ENCODE data around the gene EVI2A.
"Not testable (repeated sequence)": the region's sequence is repeated elsewhere in the genome, so short reads cannot be mapped to it uniquely, and the experiment has no call there.

Gene EVI2A

DNA sequence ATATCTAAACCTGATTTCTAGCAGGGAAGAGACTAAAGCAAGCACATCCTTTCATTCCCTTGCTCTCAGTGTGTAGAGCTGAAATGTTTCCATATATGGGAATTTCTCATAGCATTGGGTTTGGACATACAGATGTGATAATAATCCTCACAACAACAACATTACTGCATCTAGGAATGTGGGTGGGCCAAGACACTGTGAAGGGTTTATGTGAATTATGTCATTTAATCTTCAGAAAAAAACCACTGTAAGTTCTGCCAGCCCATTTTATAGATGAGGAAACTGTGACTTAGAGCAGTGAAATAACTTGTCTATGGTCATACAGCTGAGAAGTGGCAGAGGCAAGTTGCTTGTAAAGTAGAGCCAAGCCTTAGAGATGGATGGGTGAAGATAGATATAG, 29.6 kb downstream of the EVI2A start:
- DNase-seq (ENCODE audit: insufficient read length) (no peak), FAIRE-seq (no peak)

DNA sequence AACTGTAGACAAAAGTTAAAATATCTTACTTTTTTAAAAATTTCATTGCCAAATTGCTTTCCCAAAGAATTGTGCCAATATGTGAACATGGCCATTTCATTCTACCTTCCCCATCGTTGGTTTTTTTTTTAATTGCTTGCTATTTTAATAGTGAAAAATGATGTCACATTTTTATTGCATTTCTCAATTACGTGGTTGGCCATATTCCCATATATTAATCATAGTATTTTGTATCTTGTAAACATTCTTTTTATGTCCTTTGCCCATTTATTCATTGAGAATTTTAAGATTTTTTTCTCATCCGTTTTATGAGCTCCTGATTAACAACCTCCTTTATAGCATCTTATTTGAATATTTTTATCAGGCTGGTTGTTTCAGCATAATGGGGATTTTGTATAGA, 31.6 kb downstream of the EVI2A start:
- DNase-seq (ENCODE audit: insufficient read length) (no peak), FAIRE-seq (no peak)
- TF ChIP-seq POLR2A (IDR thresholded peaks at IDR 0.05; ENCODE audit: low read depth, low read length) (no peak), POLR2AphosphoS5 (IDR thresholded peaks at IDR 0.05; ENCODE audit: low read depth, low read length) (no peak), TAF1 (IDR thresholded peaks at IDR 0.05; ENCODE audit: borderline replicate concordance, low read depth, low read length) (no peak)

More for the DNA sequence above, 29.6 kb downstream of the EVI2A start:
- TF ChIP-seq TAF1 (IDR thresholded peaks at IDR 0.05; ENCODE audit: borderline replicate concordance, low read depth, low read length) = no peak
- TF ChIP-seq POLR2AphosphoS5 (IDR thresholded peaks at IDR 0.05; ENCODE audit: low read depth, low read length) = no peak
- no peak for TF ChIP-seq POLR2A (IDR thresholded peaks at IDR 0.05; ENCODE audit: low read depth, low read length)

DNA sequence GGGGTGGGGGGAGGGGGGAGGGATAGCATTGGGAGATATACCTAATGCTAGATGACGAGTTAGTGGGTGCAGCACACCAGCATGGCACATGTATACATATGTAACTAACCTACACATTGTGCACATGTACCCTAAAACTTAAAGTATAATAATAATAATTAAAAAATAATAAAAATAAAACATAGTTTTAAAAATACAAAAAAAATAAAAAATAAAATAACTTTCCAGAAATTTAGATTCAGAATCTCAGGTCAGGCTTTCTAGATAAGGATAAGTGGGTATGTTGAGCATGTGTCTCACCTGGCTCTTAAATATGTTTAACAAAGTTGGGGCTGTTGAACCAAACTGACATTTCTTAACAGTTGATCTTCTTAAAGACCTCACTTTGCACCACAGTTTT, 33.5 kb downstream of the EVI2A start:
- DNase-seq (ENCODE audit: insufficient read length); FAIRE-seq: not testable (repeated sequence)

DNA sequence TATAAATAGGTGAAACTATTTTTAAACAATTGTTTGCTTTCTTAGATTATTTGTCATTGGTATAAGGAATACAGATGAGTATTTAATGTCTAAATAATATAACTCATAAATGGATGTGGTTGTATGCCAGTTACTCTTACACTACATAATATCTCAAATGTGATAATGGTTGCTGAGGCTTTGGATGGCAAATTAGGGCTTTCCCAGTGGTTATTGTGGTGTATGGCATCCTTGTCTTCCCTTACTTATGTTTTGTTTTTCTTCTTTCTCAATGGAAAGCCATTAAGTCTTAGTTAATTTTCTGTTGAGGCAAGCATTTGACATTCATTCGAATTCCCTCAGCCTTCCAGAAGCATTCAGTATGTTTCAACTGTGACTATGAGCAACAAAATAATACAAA, 34.8 kb downstream of the EVI2A start:
- DNase-seq (ENCODE audit: insufficient read length) = no peak
- TF ChIP-seq TAF1 (IDR thresholded peaks at IDR 0.05; ENCODE audit: borderline replicate concordance, low read depth, low read length) (no peak), POLR2AphosphoS5 (IDR thresholded peaks at IDR 0.05; ENCODE audit: low read depth, low read length) (no peak), POLR2A (IDR thresholded peaks at IDR 0.05; ENCODE audit: low read depth, low read length) (no peak)
- no peak for FAIRE-seq

DNA sequence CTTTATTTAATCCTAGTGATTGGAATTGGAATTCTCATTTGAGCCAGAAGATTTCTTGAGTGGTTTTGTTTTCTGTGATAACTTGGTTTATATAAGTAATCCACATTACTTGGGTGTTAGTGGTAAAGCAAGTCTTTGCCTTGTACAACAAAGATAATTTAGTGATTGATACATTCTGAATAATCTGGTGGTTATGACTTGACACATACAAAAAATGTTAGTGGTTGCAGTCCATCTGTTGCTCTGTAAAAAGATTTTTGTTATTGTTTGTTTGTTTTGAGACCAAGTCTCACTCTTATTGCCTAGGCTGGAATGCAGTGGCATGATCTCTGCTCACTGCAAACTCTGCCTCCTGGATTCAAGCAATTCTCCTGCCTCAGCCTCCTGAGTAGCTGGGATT, 37.6 kb downstream of the EVI2A start:
- no peak for TF ChIP-seq POLR2AphosphoS5 (IDR thresholded peaks at IDR 0.05; ENCODE audit: low read depth, low read length)
- TF ChIP-seq POLR2A (IDR thresholded peaks at IDR 0.05; ENCODE audit: low read depth, low read length) = no peak
- TF ChIP-seq TAF1 (IDR thresholded peaks at IDR 0.05; ENCODE audit: borderline replicate concordance, low read depth, low read length) = no peak
- FAIRE-seq (no peak), DNase-seq (ENCODE audit: insufficient read length) (no peak)

DNA sequence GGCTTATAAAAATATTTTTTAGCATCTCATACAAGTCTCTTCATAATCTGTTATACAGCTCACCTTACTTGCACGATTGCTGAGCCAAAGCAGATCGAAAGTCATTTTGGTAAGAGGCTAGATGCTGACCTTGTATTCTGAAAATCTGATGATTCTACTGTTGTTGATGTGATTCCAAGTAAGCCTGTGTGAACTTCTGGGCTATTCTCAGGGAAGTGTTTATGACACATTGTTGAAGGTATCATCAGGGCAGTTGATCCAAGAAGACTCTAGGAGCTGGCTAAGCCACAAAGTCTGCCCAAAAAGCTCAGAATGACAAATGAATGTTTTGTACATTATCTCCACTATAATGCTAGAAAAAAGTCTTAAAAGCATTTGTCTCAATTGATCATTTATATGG, 40.4 kb downstream of the EVI2A start:
- DNase-seq (ENCODE audit: insufficient read length) (no peak), FAIRE-seq (no peak)
- TF ChIP-seq POLR2A (IDR thresholded peaks at IDR 0.05; ENCODE audit: low read depth, low read length) (no peak), TAF1 (IDR thresholded peaks at IDR 0.05; ENCODE audit: borderline replicate concordance, low read depth, low read length) (no peak), POLR2AphosphoS5 (IDR thresholded peaks at IDR 0.05; ENCODE audit: low read depth, low read length) (no peak)

DNA sequence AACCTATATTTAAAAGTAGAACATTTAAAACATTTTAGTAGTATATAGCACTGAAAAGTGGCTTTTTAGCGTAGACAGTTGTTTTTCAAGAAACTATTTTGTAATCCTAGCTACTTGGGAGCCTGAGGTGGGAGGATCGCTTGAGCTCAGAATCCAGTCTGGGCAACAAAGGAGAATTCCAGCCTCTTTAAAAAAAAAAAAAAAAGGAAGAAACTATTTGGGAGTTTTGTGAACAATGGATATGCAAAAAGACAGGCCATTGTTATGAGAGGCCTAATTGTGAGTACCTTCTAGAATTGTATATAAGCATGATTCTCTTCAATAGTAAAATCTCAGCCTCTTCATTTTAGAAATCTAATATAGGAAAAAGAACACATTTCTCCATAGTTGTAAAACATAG, 42.0 kb downstream of the EVI2A start:
- no peak for FAIRE-seq
- no peak for TF ChIP-seq POLR2A (IDR thresholded peaks at IDR 0.05; ENCODE audit: low read depth, low read length)
- no peak for TF ChIP-seq POLR2AphosphoS5 (IDR thresholded peaks at IDR 0.05; ENCODE audit: low read depth, low read length)
- TF ChIP-seq TAF1 (IDR thresholded peaks at IDR 0.05; ENCODE audit: borderline replicate concordance, low read depth, low read length) = no peak
- no peak for DNase-seq (ENCODE audit: insufficient read length)

DNA sequence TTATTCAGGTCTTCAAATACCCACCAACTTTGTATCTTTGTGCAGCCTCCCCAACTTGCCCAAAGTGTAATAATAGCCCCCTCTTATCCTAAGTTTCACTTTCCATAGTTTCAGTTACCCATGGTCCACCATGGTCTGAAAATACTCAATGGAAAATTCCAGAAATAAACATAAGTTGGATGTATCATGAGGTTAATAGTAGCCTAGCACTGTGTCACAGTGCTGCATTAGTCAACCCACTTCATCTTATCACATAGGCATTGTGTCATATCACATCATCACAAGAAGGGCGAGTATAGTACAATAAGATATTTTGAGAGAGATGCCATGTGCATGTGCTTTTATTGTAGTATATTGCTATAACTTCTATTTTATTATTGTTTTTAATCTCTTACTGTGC, 46.3 kb downstream of the EVI2A start:
- DNase-seq (ENCODE audit: insufficient read length) (no peak), FAIRE-seq (no peak)
- TF ChIP-seq POLR2AphosphoS5 (IDR thresholded peaks at IDR 0.05; ENCODE audit: low read depth, low read length) (no peak), TAF1 (IDR thresholded peaks at IDR 0.05; ENCODE audit: borderline replicate concordance, low read depth, low read length) (no peak), POLR2A (IDR thresholded peaks at IDR 0.05; ENCODE audit: low read depth, low read length) (no peak)

DNA sequence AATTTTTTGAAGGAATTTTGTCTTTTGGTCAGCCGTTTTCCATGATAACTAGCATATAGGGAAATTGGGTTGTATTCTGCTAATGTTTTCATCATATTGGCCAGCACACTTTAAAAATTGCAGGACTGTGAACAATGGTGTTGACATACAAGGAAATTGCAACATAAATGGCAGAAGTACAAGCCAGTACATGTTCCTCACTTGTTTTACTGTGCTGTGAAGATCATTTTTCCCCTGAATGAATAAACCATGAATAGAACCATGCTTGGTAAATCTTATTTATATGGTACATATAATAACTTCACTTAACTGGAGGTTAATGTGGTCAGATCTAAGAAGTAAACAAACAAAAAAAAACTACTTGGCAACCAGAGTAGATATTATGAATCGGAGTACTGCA, 47.2 kb downstream of the EVI2A start:
- no peak for FAIRE-seq
- no peak for DNase-seq (ENCODE audit: insufficient read length)
- no peak for TF ChIP-seq TAF1 (IDR thresholded peaks at IDR 0.05; ENCODE audit: borderline replicate concordance, low read depth, low read length)
- no peak for TF ChIP-seq POLR2AphosphoS5 (IDR thresholded peaks at IDR 0.05; ENCODE audit: low read depth, low read length)
- no peak for TF ChIP-seq POLR2A (IDR thresholded peaks at IDR 0.05; ENCODE audit: low read depth, low read length)

DNA sequence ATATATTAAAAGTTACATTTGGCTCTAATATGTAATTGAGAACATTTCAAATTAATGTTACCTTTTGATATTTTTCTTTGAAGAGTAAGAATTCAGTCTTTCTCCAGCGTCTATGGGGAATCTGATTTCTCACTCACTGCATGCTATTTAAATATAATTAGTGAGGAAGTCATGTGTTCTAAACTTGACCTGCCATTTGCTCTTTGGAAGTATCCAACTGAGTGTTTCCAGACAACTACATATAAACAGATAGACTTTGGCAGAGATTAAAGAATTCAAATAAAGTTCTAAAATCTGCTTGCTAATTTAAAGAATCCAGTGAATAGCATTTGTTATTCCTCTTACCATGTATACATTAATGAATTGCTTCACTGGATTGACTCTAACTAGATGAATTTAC, 47.9 kb downstream of the EVI2A start:
- TF ChIP-seq POLR2AphosphoS5 (IDR thresholded peaks at IDR 0.05; ENCODE audit: low read depth, low read length) (no peak), TAF1 (IDR thresholded peaks at IDR 0.05; ENCODE audit: borderline replicate concordance, low read depth, low read length) (no peak), POLR2A (IDR thresholded peaks at IDR 0.05; ENCODE audit: low read depth, low read length) (no peak)
- FAIRE-seq (no peak), DNase-seq (ENCODE audit: insufficient read length) (no peak)

DNA sequence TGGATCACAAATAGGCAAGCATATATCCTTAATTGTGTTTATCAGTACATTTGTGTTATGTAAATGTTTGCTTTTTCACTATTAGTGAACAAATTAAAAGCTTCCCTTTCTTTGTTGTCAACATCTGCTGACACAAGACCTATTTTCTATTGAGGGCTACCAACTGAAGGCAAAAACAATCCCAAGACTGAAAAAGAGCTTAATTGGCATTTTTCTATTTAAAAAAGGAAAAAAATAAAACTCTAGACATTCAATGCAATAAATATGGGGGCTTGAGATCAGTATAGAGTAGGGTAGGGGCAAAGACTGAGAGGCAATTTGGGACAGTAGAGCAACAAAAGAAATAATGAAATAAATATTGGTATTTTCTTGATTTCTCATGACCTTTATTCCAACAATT, 48.6 kb downstream of the EVI2A start:
- no peak for TF ChIP-seq POLR2AphosphoS5 (IDR thresholded peaks at IDR 0.05; ENCODE audit: low read depth, low read length)
- TF ChIP-seq POLR2A (IDR thresholded peaks at IDR 0.05; ENCODE audit: low read depth, low read length) = no peak
- no peak for TF ChIP-seq TAF1 (IDR thresholded peaks at IDR 0.05; ENCODE audit: borderline replicate concordance, low read depth, low read length)
- no peak for DNase-seq (ENCODE audit: insufficient read length)
- FAIRE-seq = no peak

DNA sequence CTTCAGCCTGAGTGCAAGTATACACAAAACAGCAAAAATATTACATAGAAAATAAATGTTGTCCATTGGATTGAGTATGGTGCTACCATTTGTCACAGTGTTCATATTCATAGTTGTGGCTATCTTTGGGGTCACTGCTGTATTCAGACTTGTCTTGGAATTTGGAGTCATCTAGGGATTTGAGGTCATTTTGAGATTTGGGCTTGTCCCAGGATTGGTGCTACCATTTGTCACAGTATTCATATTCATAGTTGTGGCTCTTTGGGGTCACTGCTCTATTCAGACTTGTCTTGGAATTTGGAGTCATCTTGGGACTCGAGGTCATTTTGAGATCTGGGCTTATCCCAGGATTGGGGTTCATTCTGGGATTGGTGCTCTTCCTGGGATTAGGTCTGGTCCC, 49.2 kb downstream of the EVI2A start:
- no peak for FAIRE-seq
- no peak for DNase-seq (ENCODE audit: insufficient read length)
- no peak for TF ChIP-seq POLR2A (IDR thresholded peaks at IDR 0.05; ENCODE audit: low read depth, low read length)
- no peak for TF ChIP-seq POLR2AphosphoS5 (IDR thresholded peaks at IDR 0.05; ENCODE audit: low read depth, low read length)
- TF ChIP-seq TAF1 (IDR thresholded peaks at IDR 0.05; ENCODE audit: borderline replicate concordance, low read depth, low read length) = no peak

DNA sequence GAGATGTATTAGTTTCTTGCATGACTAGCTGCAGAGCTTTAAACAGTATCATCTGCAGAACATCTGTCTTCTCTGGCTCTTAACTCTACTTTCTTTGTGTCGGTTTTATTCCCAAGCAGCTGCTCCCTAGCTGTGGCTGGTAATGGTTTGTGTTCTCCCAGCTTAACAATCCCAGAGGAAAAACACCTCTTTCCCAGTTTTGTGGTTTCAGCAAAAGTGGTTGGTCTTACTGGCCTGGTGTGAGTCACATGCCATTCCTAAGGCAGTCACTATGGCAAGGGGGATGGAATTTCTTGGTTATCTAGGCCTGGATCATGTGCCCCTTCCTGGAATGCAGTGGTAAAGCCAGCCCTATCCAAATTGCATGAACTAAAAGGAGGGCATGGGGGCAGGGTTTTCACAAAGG, 51.8 kb downstream of the EVI2A start:
- DNase-seq (ENCODE audit: insufficient read length) = no peak
- TF ChIP-seq POLR2A (IDR thresholded peaks at IDR 0.05; ENCODE audit: low read depth, low read length) (no peak), POLR2AphosphoS5 (IDR thresholded peaks at IDR 0.05; ENCODE audit: low read depth, low read length) (no peak), TAF1 (IDR thresholded peaks at IDR 0.05; ENCODE audit: borderline replicate concordance, low read depth, low read length) (no peak)
- no peak for FAIRE-seq
